A172 (cell line): Measurements from ENCODE around the gene PRM2. TPM values are rescaled to one million over a fixed set of nuclear protein-coding genes. Genes with fewer than 3 reads are reported as not detected.
A peak's percentile ranks its signal among the peaks of the same experiment; 100 is the strongest.
"Not testable (repeated sequence)": the region's sequence is repeated elsewhere in the genome, so short reads cannot be mapped to it uniquely, and the experiment has no call there.

Experiments
- DNase-seq: peaks from one replicate; pipeline ENCODE4 v3.0.0-alpha.2; 2015; ENCODE audit warnings: low spot score
- total RNA-seq: library from RNA; depleted of rRNA; stranded (reverse); fragments of >200 nt; shearing (Covaris generic); gene quantifications from 2 replicates; pipeline ENCODE4 v1.2.3, GENCODE V29; 2014

PRM2 gene
- total RNA-seq, 1 experiment from 2014 or later: not detected

- DNase-seq: no peak
These were observed 31.6 kb upstream of the PRM2 start for GRCh38 chr16:11307639-11308492.

DNA sequence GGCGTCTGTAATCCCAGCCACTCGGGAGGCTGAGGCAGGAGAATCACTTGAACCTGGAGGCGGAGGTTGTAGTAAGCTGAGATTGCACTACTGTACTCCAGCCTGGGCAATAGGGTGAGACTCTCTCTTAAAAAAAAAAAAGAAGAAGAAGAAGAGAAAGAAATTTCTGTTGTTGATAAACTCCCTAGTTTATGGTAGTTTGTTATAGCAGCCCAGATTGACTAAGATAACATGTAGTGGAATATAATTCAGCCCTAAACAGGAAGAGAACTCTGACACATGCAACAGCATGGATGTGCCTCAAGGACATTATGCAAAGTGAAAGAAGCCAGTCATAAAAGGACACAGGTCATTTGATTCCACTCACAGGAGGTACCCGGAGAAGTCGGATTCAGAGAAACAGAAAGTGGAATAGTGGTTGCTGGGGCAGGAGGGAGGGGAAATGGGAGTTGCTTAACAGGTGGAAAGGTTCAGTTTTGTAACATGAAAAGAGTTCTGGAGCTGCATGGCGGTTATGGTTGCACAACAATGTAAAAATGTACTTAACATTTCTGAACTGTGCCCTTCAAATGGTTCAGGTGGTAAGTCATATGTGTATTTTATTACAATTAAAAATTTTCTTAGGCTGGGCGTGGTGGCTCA is 30.8 kb upstream of the PRM2 start:
- DNase-seq: no peak

DNA sequence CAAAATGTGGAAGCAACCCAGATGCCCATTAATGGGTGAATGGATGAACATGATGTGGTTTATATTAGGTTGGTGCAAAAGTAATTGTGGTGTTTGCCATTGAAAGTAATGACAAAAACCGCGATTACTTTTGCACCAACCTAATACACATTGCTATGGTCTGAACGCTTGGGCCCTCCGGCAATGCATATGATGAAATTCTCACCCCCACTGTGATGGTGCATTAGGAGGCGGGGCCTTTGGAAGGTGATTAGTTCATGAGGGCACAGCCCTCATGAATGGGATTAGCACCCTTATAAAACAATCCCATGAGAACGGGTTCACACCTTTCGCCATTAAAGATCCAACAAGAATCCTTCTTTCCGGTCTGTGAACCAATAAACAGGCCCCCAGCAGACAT is 30.1 kb upstream of the PRM2 start:
- no peak for DNase-seq

DNA sequence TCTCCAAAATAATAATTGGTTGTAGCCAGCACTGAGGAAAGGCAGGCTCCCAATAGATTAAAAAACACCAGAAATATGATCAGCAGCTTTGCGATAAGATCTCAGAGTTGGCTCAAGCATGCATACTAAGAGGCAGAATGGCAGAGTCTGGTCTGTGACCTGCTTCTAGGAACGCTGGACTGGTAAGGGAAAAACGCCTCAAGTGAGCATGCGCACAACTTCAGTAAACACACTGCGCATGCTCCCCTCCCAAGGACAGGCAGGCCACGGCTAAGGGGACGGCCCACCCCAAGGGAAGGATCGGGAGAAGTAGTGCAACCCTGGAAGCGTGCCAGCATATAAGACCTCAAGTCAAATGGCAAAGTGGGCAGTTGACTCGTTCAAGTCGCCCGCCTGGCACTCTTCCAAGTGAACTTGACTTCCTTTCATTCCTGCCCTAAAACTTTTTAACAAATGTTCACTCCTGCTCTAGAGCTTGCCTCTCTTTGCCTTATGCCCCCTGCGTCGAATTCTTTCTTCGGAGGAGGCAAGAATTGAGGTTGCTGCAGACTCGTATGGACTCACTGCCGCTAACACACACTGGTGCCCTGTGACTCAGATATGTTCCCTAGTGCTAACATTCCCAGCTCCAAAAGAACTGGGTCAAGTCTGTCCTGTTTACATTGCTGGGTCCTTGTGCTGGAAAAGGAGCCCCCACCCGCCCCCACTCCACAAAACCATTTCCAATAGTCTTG is 27.3 kb upstream of the PRM2 start:
- no peak for DNase-seq

GRCh38 chr16:11302977-11303376 is 26.7 kb upstream of the PRM2 start:
- no peak for DNase-seq

DNA sequence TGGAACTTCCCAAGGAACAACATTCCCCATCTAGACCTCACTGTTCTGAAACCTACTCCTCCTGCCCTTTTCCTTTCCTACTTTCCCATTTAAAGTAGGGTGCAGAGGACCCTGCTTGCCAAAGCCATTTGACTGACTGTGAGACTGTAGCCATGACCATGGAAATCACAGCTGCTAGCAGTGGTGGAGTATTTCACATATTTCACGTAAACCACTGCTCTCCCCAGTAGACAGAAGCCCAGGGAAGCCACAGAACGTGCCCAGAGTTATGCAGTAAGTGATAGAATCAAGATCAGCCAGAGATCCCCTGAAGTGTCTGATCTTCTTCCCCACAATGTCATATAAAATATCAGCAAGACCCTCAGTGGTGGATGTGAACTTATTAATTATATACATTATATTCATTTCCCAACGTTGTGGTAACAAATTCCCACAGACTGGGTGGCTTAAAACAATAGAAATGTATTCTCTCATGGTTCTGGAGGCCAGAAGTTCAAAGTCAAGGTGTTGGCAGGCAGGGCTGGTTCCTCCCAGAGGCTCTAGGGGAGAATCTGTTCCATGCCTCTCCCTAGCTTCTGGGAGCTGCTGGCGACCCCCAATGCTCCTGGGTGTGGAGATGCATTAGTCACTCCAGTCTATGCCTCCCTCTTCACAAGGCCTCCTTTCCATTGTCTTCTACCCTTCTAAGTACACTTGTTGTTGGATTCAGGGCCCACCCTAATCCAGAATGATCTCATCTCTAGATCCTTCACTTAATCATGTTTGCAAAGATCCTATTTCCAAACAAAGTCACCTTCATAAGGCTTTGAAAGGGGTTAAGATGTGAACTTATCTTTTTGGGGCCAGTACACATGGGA is 25.6 kb upstream of the PRM2 start:
- DNase-seq: no peak

GRCh38 chr16:11300560-11300892 is 24.2 kb upstream of the PRM2 start:
- no peak for DNase-seq

DNA sequence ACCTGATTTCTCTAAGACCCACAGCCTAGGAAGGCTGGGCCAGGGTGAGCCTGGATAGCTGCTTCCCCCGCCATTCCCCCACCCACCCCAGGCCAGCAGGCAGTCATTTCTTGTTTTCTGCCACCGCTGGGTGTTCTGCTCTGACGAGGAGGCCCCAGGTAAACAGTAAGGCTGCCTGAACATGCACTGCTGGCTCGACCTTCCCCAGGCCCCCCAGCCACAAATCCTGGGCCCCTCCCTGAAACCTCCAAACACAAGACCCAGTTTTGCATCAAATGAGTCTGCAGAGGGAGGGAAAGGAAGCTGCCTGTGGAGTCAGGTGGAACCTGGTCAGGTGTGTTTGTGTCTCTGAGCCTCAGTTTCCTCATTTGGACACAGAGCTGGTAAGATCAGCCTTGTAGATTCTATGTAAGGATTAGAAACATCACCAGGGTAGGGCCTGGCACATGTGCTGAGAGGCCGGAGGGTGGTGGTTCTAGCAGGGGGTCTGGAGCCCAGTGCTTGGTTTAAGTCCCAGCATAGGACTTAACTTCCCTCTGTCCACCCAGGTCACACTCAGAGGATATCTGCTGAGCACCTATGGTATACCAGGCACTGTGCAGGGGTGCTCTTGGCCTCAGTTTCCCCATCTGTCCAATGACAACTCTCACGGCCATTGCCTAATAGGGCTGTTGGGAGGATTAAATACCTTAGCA is 23.7 kb upstream of the PRM2 start:
- DNase-seq: no peak

- not testable (repeated sequence) for DNase-seq
These were observed 22.8 kb upstream of the PRM2 start for GRCh38 chr16:11298950-11299547.

- no peak for DNase-seq
These were observed 22.0 kb upstream of the PRM2 start for GRCh38 chr16:11298143-11298900.

DNA sequence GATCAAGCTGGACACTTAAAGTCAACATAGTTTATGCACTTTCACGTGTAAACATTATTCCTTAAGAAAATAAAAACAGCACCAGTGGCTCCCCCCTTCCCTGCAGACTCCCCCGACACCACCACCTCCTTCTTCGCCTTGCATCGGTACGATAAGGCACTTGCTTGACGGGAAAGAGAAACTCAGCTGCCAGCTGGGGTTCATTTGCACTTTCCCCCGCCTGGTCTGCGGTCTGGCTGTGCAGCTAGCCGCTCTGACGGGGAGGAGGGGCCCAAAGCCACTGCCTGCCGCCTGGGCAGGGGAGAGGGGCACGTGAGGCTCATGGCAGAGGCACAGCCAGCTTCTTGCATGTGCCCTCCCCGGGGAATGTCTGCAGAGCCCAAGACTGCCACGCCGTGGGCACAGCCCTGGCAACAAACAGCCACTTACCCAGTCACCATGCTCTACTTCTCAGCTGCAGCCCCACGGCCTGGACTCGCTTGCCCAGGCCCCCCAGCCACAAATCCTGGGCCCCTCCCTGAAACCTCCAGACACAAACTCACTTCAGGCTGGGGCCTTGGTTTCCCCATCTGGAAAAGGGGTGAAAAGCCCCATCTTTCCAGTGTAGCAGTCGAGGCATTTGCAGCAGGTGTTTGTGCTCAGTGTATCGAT is 21.3 kb upstream of the PRM2 start:
- DNase-seq: peak; percentile 61

GRCh38 chr16:11296706-11297491 is 20.6 kb upstream of the PRM2 start:
- no peak for DNase-seq

DNA sequence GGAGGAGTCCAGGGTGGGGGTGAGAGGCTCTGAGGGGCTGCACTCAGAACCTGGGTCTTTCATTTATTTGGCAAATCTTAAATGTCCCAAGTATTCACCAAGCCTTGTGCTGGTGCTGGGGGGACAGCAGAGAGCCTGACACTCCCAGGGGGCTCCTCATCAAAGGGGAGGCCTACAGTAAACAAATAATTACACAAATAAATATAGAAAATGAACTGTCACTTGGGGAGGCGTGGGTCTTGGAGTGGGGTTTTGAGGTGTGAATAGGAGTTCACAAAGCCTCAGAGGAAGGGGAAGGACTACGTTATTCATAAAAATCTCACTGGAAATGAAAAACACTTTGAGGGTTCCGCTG is 20.0 kb upstream of the PRM2 start:
- no peak for DNase-seq

DNA sequence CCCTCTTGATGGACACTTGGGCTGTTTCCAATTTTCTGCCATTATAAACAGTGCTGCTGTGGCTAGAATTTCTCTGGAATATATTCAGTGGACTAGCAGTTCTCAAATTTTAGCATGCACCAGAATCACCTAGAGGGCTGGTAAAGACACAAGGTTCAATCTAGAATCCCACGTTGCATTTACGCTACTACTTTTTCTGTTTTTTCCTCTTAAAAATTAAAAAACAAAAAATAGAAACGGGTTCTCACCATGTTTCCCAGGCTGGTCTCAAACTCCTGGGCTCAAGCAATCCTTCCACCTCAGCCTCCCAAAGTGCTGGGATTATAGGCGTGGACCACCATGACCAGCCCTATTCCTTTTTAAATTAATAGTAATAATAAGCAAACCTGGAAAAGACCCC is 19.4 kb upstream of the PRM2 start:
- DNase-seq: no peak

- DNase-seq: no peak
These were observed 15.9 kb upstream of the PRM2 start for GRCh38 chr16:11292076-11292748.

- no peak for DNase-seq
These were observed 14.9 kb upstream of the PRM2 start for GRCh38 chr16:11291091-11291703.

- DNase-seq: no peak
These were observed 14.0 kb upstream of the PRM2 start for GRCh38 chr16:11290102-11290893.
